ENCODE measurements around the gene HTR3A.

The HTR3A gene

GRCh38 chr11:113947994-113948393 lies 26.9 kb upstream of the HTR3A start:
- no peaks in the 10 kb centered on the region for H3K9me3 ChIP-seq (ENCODE audit: control insufficient read depth in 5 of 5, low read length in 5 of 5)
- H3K27me3 ChIP-seq (ENCODE audit: control insufficient read depth in 5 of 5, insufficient read depth in 4 of 5, low read length in 5 of 5): peaks cover 0 to 19% (median 13%) of the 10 kb centered on the region in 5 donors

GRCh38 chr11:113949891-113950290 lies 25.0 kb upstream of the HTR3A start:
- H3K9ac ChIP-seq (ENCODE audit: low read length in 5 of 5): no peak overlapping the region

More at GRCh38 chr11:113947994-113948393, 26.9 kb upstream of the HTR3A start:
- no peak overlapping the region for H3K27ac ChIP-seq (ENCODE audit: low read depth, low read length)
- no peaks in the 10 kb centered on the region for H3K4me1 ChIP-seq (ENCODE audit: control insufficient read depth in 5 of 5, insufficient read depth in 5 of 5, low read length in 5 of 5)
- H3K9ac ChIP-seq (ENCODE audit: low read length in 5 of 5): no peak overlapping the region
- H3K36me3 ChIP-seq (ENCODE audit: control insufficient read depth in 5 of 5, insufficient read depth in 5 of 5, low read length in 5 of 5): no peaks in the 10 kb centered on the region
- no peak overlapping the region for H3K4me3 ChIP-seq (ENCODE audit: low read depth in 1 of 5, low read length in 5 of 5)

GRCh38 chr11:113951537-113951936 lies 23.4 kb upstream of the HTR3A start:
- Histone ChIP-seq H3K36me3 (ENCODE audit: control insufficient read depth in 5 of 5, insufficient read depth in 5 of 5, low read length in 5 of 5) (no peaks in the 10 kb centered on the region), H3K27ac (ENCODE audit: low read depth, low read length) (no peak overlapping the region), H3K4me3 (ENCODE audit: low read depth in 1 of 5, low read length in 5 of 5) (no peak overlapping the region), H3K9me3 (ENCODE audit: control insufficient read depth in 5 of 5, low read length in 5 of 5) (no peaks in the 10 kb centered on the region), H3K9ac (ENCODE audit: low read length in 5 of 5) (no peak overlapping the region), H3K27me3 (ENCODE audit: control insufficient read depth in 5 of 5, insufficient read depth in 4 of 5, low read length in 5 of 5) (peaks cover 0 to 26% (median 18%) of the 10 kb centered on the region in 5 donors), H3K4me1 (ENCODE audit: control insufficient read depth in 5 of 5, insufficient read depth in 5 of 5, low read length in 5 of 5) (no peaks in the 10 kb centered on the region)

More at GRCh38 chr11:113949891-113950290, 25.0 kb upstream of the HTR3A start:
- Histone ChIP-seq H3K9me3 (ENCODE audit: control insufficient read depth in 5 of 5, low read length in 5 of 5) (no peaks in the 10 kb centered on the region), H3K4me1 (ENCODE audit: control insufficient read depth in 5 of 5, insufficient read depth in 5 of 5, low read length in 5 of 5) (no peaks in the 10 kb centered on the region), H3K4me3 (ENCODE audit: low read depth in 1 of 5, low read length in 5 of 5) (no peak overlapping the region), H3K27ac (ENCODE audit: low read depth, low read length) (no peak overlapping the region), H3K27me3 (ENCODE audit: control insufficient read depth in 5 of 5, insufficient read depth in 4 of 5, low read length in 5 of 5) (peaks cover 0 to 26% (median 14%) of the 10 kb centered on the region in 5 donors), H3K36me3 (ENCODE audit: control insufficient read depth in 5 of 5, insufficient read depth in 5 of 5, low read length in 5 of 5) (no peaks in the 10 kb centered on the region)

- H3K27ac ChIP-seq (ENCODE audit: low read depth, low read length): no peak overlapping the region
- H3K9me3 ChIP-seq (ENCODE audit: control insufficient read depth in 5 of 5, low read length in 5 of 5): no peaks in the 10 kb centered on the region
- no peaks in the 10 kb centered on the region for H3K4me1 ChIP-seq (ENCODE audit: control insufficient read depth in 5 of 5, insufficient read depth in 5 of 5, low read length in 5 of 5)
- no peak overlapping the region for H3K9ac ChIP-seq (ENCODE audit: low read length in 5 of 5)
- H3K36me3 ChIP-seq (ENCODE audit: control insufficient read depth in 5 of 5, insufficient read depth in 5 of 5, low read length in 5 of 5): no peaks in the 10 kb centered on the region
- H3K4me3 ChIP-seq (ENCODE audit: low read depth in 1 of 5, low read length in 5 of 5): no peak overlapping the region
- H3K27me3 ChIP-seq (ENCODE audit: control insufficient read depth in 5 of 5, insufficient read depth in 4 of 5, low read length in 5 of 5): peaks cover 0 to 27% (median 21%) of the 10 kb centered on the region in 5 donors
Measured at GRCh38 chr11:113952070-113952469, 22.8 kb upstream of the HTR3A start.

- peaks cover 0 to 29% (median 23%) of the 10 kb centered on the region in 5 donors for H3K27me3 ChIP-seq (ENCODE audit: control insufficient read depth in 5 of 5, insufficient read depth in 4 of 5, low read length in 5 of 5)
Measured at GRCh38 chr11:113952588-113952987, 22.3 kb upstream of the HTR3A start.

GRCh38 chr11:113954235-113954634 lies 20.7 kb upstream of the HTR3A start:
- H3K9me3 ChIP-seq (ENCODE audit: control insufficient read depth in 5 of 5, low read length in 5 of 5): no peaks in the 10 kb centered on the region
- H3K4me3 ChIP-seq (ENCODE audit: low read depth in 1 of 5, low read length in 5 of 5): no peak overlapping the region
- no peak overlapping the region for H3K27ac ChIP-seq (ENCODE audit: low read depth, low read length)
- H3K27me3 ChIP-seq (ENCODE audit: control insufficient read depth in 5 of 5, insufficient read depth in 4 of 5, low read length in 5 of 5): peaks cover 0 to 26% (median 23%) of the 10 kb centered on the region in 5 donors
- no peaks in the 10 kb centered on the region for H3K36me3 ChIP-seq (ENCODE audit: control insufficient read depth in 5 of 5, insufficient read depth in 5 of 5, low read length in 5 of 5)
- H3K4me1 ChIP-seq (ENCODE audit: control insufficient read depth in 5 of 5, insufficient read depth in 5 of 5, low read length in 5 of 5): no peaks in the 10 kb centered on the region
- no peak overlapping the region for H3K9ac ChIP-seq (ENCODE audit: low read length in 5 of 5)

More at GRCh38 chr11:113952588-113952987, 22.3 kb upstream of the HTR3A start:
- Histone ChIP-seq H3K4me1 (ENCODE audit: control insufficient read depth in 5 of 5, insufficient read depth in 5 of 5, low read length in 5 of 5) (no peaks in the 10 kb centered on the region), H3K36me3 (ENCODE audit: control insufficient read depth in 5 of 5, insufficient read depth in 5 of 5, low read length in 5 of 5) (no peaks in the 10 kb centered on the region), H3K27ac (ENCODE audit: low read depth, low read length) (no peak overlapping the region), H3K4me3 (ENCODE audit: low read depth in 1 of 5, low read length in 5 of 5) (no peak overlapping the region), H3K9me3 (ENCODE audit: control insufficient read depth in 5 of 5, low read length in 5 of 5) (no peaks in the 10 kb centered on the region), H3K9ac (ENCODE audit: low read length in 5 of 5) (no peak overlapping the region)

GRCh38 chr11:113956986-113957385 lies 17.9 kb upstream of the HTR3A start:
- Histone ChIP-seq H3K27me3 (ENCODE audit: control insufficient read depth in 5 of 5, insufficient read depth in 4 of 5, low read length in 5 of 5) (peaks cover 0 to 20% (median 17%) of the 10 kb centered on the region in 5 donors), H3K36me3 (ENCODE audit: control insufficient read depth in 5 of 5, insufficient read depth in 5 of 5, low read length in 5 of 5) (no peaks in the 10 kb centered on the region), H3K4me1 (ENCODE audit: control insufficient read depth in 5 of 5, insufficient read depth in 5 of 5, low read length in 5 of 5) (no peaks in the 10 kb centered on the region), H3K4me3 (ENCODE audit: low read depth in 1 of 5, low read length in 5 of 5) (no peak overlapping the region), H3K27ac (ENCODE audit: low read depth, low read length) (no peak overlapping the region), H3K9me3 (ENCODE audit: control insufficient read depth in 5 of 5, low read length in 5 of 5) (no peaks in the 10 kb centered on the region), H3K9ac (ENCODE audit: low read length in 5 of 5) (no peak overlapping the region)

GRCh38 chr11:113960702-113961330 lies 14.1 kb upstream of the HTR3A start:
- H3K4me3 ChIP-seq (ENCODE audit: low read depth in 1 of 5, low read length in 5 of 5): no peak overlapping the region
- no peak overlapping the region for H3K9ac ChIP-seq (ENCODE audit: low read length in 5 of 5)
- no peaks in the 10 kb centered on the region for H3K4me1 ChIP-seq (ENCODE audit: control insufficient read depth in 5 of 5, insufficient read depth in 5 of 5, low read length in 5 of 5)
- H3K9me3 ChIP-seq (ENCODE audit: control insufficient read depth in 5 of 5, low read length in 5 of 5): no peaks in the 10 kb centered on the region
- no peaks in the 10 kb centered on the region for H3K36me3 ChIP-seq (ENCODE audit: control insufficient read depth in 5 of 5, insufficient read depth in 5 of 5, low read length in 5 of 5)
- peaks cover 0 to 8% (median 5%) of the 10 kb centered on the region in 5 donors for H3K27me3 ChIP-seq (ENCODE audit: control insufficient read depth in 5 of 5, insufficient read depth in 4 of 5, low read length in 5 of 5)
- no peak overlapping the region for H3K27ac ChIP-seq (ENCODE audit: low read depth, low read length)

GRCh38 chr11:113967361-113967760 lies 7.5 kb upstream of the HTR3A start:
- Histone ChIP-seq H3K27ac (ENCODE audit: low read depth, low read length) (no peak overlapping the region), H3K36me3 (ENCODE audit: control insufficient read depth in 5 of 5, insufficient read depth in 5 of 5, low read length in 5 of 5) (no peaks in the 10 kb centered on the region), H3K4me1 (ENCODE audit: control insufficient read depth in 5 of 5, insufficient read depth in 5 of 5, low read length in 5 of 5) (no peaks in the 10 kb centered on the region), H3K4me3 (ENCODE audit: low read depth in 1 of 5, low read length in 5 of 5) (no peak overlapping the region), H3K9ac (ENCODE audit: low read length in 5 of 5) (no peak overlapping the region), H3K9me3 (ENCODE audit: control insufficient read depth in 5 of 5, low read length in 5 of 5) (no peaks in the 10 kb centered on the region), H3K27me3 (ENCODE audit: control insufficient read depth in 5 of 5, insufficient read depth in 4 of 5, low read length in 5 of 5) (peaks cover 0 to 5% (median 0%) of the 10 kb centered on the region in 5 donors)

GRCh38 chr11:113971506-113972195 lies 3.3 kb upstream of the HTR3A start:
- Histone ChIP-seq H3K4me1 (ENCODE audit: control insufficient read depth in 5 of 5, insufficient read depth in 5 of 5, low read length in 5 of 5) (peaks cover 3 to 6% (median 4%) of the 10 kb centered on the region in 5 donors), H3K9ac (ENCODE audit: low read length in 5 of 5) (no peak overlapping the region), H3K27ac (ENCODE audit: low read depth, low read length) (no peak overlapping the region), H3K4me3 (ENCODE audit: low read depth in 1 of 5, low read length in 5 of 5) (no peak overlapping the region), H3K36me3 (ENCODE audit: control insufficient read depth in 5 of 5, insufficient read depth in 5 of 5, low read length in 5 of 5) (no peaks in the 10 kb centered on the region), H3K27me3 (ENCODE audit: control insufficient read depth in 5 of 5, insufficient read depth in 4 of 5, low read length in 5 of 5) (peaks cover 5 to 13% (median 6%) of the 10 kb centered on the region in 5 donors), H3K9me3 (ENCODE audit: control insufficient read depth in 5 of 5, low read length in 5 of 5) (no peaks in the 10 kb centered on the region)
